GM12878 (cell line): ENCODE data around the gene GGT1.
"Not testable (repeated sequence)": the region's sequence is repeated elsewhere in the genome, so short reads cannot be mapped to it uniquely, and the experiment has no call there.

Experiments
- ATF7 ChIP-seq: fragments of 450-650 bp; IDR thresholded peaks from 2 replicates; pipeline ENCODE4 v1.6.1; 2016; ENCODE audit warnings: low read depth, mild to moderate bottlenecking
- CEBPB ChIP-seq, 2 experiments: fragments of 150-350 bp in 1 of 2; IDR thresholded peaks; 2 replicates each; pipeline ENCODE4 v1.6.1; 2012 to 2014; ENCODE audit warnings: low read depth in 2 of 2, low read length in 2 of 2, borderline replicate concordance in 1 of 2, inconsistent platforms in 1 of 2
- CTCF ChIP-seq, 3 experiments: IDR thresholded peaks in 2 of 3; conservative IDR thresholded peaks in 1 of 3; 2 replicates each; pipeline ENCODE4 v1.5.1; 2011; ENCODE audit warnings: low read depth in 3 of 3, low read length in 3 of 3, mild to moderate bottlenecking in 3 of 3, control low read depth in 2 of 3, moderate library complexity in 2 of 3, inconsistent platforms in 1 of 3, mixed read lengths in 1 of 3; ENCODE audit not compliant: control insufficient read depth in 2 of 3, insufficient read depth in 1 of 3; ENCODE audit errors: extremely low read depth in 1 of 3
- PBX3 ChIP-seq: IDR thresholded peaks from 2 replicates; pipeline ENCODE4 v1.6.1; 2011; ENCODE audit warnings: mild to moderate bottlenecking, low read depth, low read length, moderate library complexity; ENCODE audit not compliant: insufficient replicate concordance
- POLR2A ChIP-seq: IDR thresholded peaks from 2 replicates; pipeline ENCODE4 v1.6.1; 2011; ENCODE audit warnings: low read depth, mild to moderate bottlenecking, low read length
- TCF12 ChIP-seq: IDR thresholded peaks from 2 replicates; pipeline ENCODE4 v1.6.1; 2011; ENCODE audit warnings: low read depth, mild to moderate bottlenecking, low read length

- TF ChIP-seq CTCF (IDR thresholded peaks at IDR 0.05 in 2 of 3, conservative IDR thresholded peaks at IDR 0.05 in 1 of 3; ENCODE audit: control insufficient read depth in 2 of 3, extremely low read depth in 1 of 3, insufficient read depth in 1 of 3, low read depth in 3 of 3, low read length in 3 of 3); POLR2A; ATF7; CEBPB (IDR thresholded peaks at IDR 0.05; ENCODE audit: borderline replicate concordance in 1 of 2, low read depth in 2 of 2, low read length in 2 of 2); TCF12; PBX3: not testable (repeated sequence)
These were observed 18.3 kb downstream of the GGT1 start for GRCh38 chr22:24621244-24621643.
